GM23248 (cell line): ENCODE measurements around the gene GLT8D2.

Experiments
- EZH2 ChIP-seq: fragments of 200-600 bp; sonication (generic); IDR thresholded peaks from 2 replicates; pipeline ENCODE4 v1.6.1; 2018; ENCODE audit warnings: antibody characterized with exemption, mild to moderate bottlenecking; ENCODE audit not compliant: insufficient read depth, poor library complexity, severe bottlenecking
- EZH2phosphoT487 ChIP-seq: fragments of 200-600 bp; sonication (generic); IDR thresholded peaks from 2 replicates; pipeline ENCODE4 v1.6.1; 2018; ENCODE audit warnings: antibody characterized with exemption, moderate library complexity, mild to moderate bottlenecking, low read depth; ENCODE audit not compliant: insufficient read depth

DNA sequence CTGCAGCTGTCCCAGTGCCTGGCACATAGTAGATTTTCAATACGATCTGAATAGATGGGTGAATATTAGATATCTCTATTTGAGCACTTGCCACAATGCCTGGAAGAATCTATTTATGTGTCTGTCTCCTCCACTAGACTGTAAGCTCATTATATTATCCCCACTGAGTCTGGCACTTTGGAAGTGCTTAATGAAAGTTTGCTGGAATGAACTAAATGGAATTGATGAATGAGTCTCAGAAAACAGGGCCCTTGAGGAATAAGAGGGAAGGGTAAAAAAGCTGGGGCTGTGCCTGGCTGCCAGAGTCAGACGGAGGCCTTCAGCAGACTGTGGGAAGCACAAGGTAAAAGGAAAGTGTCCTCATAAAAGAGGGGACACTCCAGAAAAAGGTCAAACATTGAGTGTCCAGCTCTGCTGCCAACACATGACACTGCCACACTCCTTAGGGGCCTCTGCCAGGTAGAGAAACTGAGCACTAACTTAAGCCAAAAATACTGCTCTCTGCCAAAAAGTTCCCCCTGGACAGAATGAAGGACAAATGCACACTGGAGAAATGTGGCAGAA lies 39.3 kb downstream of the GLT8D2 start:
- TF ChIP-seq EZH2 = no peak
- TF ChIP-seq EZH2phosphoT487 = no peak
